IMR-90 (cell line): ENCODE data around the gene UBXN11. TPM values are rescaled to one million over a fixed set of nuclear protein-coding genes. Genes with fewer than 3 reads are reported as not detected.

ENCODE experiments used
- ATAC-seq: fragments of 200-7000 bp; cut with Tn5 transposase; 2 replicates; pipeline ENCODE4 v1.9.1; 2020; ENCODE audit warnings: low read depth, mild to moderate bottlenecking, moderate library complexity
- BruUV-seq: library from RNA; stranded (reverse); fragments of 400-500 nt; replicated peaks from 2 replicates; lab custom pipeline; 2021; lab: Mats Ljungman, UMichigan
- CTCF ChIA-PET: fragments of 300-600 bp; formaldehyde crosslinking; extraction: SDS; loops from one replicate; lab custom pipeline; 2021; ENCODE audit warnings: antibody characterized with exemption; lab: Yijun Ruan, JAX
- POLR2A ChIA-PET: fragments of 300-600 bp; sonication (Branson Sonifier 250); formaldehyde crosslinking; loops from one replicate; lab custom pipeline; 2022; ENCODE audit warnings: antibody characterized with exemption; ENCODE audit not compliant: unreplicated experiment; lab: Charles Lee
- DNase-seq: peaks from one replicate; pipeline ENCODE4 v3.0.0; 2013
- H2AFZ ChIP-seq: replicated peaks from 2 replicates; pipeline ENCODE3; 2013; ENCODE audit warnings: low read length, mild to moderate bottlenecking; ENCODE audit not compliant: poor library complexity
- H2AK5ac ChIP-seq: 2 replicates; pipeline ENCODE4 v1.6.1; 2013; ENCODE audit warnings: low read depth, low read length, inconsistent platforms
- H2AK9ac ChIP-seq: replicated peaks from 2 replicates; pipeline ENCODE3; 2013; ENCODE audit warnings: mild to moderate bottlenecking, low read depth, low read length, moderate library complexity; ENCODE audit not compliant: poor library complexity
- H2BK120ac ChIP-seq: 2 replicates; pipeline ENCODE4 v1.6.1; 2013; ENCODE audit warnings: low read depth, low read length, inconsistent platforms
- H2BK15ac ChIP-seq: 3 replicates; pipeline ENCODE4 v1.6.1; 2013; ENCODE audit warnings: low read depth, low read length, inconsistent platforms
- H2BK20ac ChIP-seq: 2 replicates; pipeline ENCODE4 v1.6.1; 2013; ENCODE audit warnings: low read depth, mild to moderate bottlenecking, inconsistent platforms, low read length, moderate library complexity
- H2BK5ac ChIP-seq: 2 replicates; pipeline ENCODE4 v1.6.1; 2013; ENCODE audit warnings: mild to moderate bottlenecking, low read depth, low read length, inconsistent platforms; ENCODE audit not compliant: poor library complexity, severe bottlenecking
- H3K14ac ChIP-seq: replicated peaks from 2 replicates; pipeline ENCODE4 v1.6.1; 2013; ENCODE audit warnings: low read depth, low read length, inconsistent platforms
- H3K18ac ChIP-seq: 2 replicates; pipeline ENCODE4 v1.6.1; 2013; ENCODE audit warnings: low read depth, low read length, control low read depth
- H3K23ac ChIP-seq: 2 replicates; pipeline ENCODE4 v1.6.1; 2013; ENCODE audit warnings: low read depth, low read length, inconsistent platforms
- H3K27ac ChIP-seq: 2 replicates; pipeline ENCODE4 v1.5.1; 2013; ENCODE audit warnings: mild to moderate bottlenecking, control low read depth, low read length; ENCODE audit not compliant: insufficient read depth
- H3K27me3 ChIP-seq: 2 replicates; pipeline ENCODE4 v1.6.1; 2013; ENCODE audit warnings: low read length; ENCODE audit not compliant: control insufficient read depth, insufficient read depth
- H3K36me3 ChIP-seq: 2 replicates; pipeline ENCODE4 v1.6.1; 2013; ENCODE audit warnings: low read length, mixed read lengths; ENCODE audit not compliant: control insufficient read depth, insufficient read depth
- H3K4ac ChIP-seq: 2 replicates; pipeline ENCODE4 v1.6.1; 2013; ENCODE audit warnings: low read depth, low read length, inconsistent platforms
- H3K4me1 ChIP-seq: 2 replicates; pipeline ENCODE4 v1.6.1; 2013; ENCODE audit warnings: low read length, mixed read lengths; ENCODE audit not compliant: control insufficient read depth, insufficient read depth
- H3K4me2 ChIP-seq: 2 replicates; pipeline ENCODE4 v1.6.1; 2013; ENCODE audit warnings: low read depth, mild to moderate bottlenecking, control low read depth, low read length, moderate library complexity
- H3K4me3 ChIP-seq: 2 replicates; pipeline ENCODE4 v1.5.1; 2013; ENCODE audit warnings: low read depth, mild to moderate bottlenecking, control low read depth, low read length, moderate library complexity; ENCODE audit not compliant: insufficient read depth
- H3K56ac ChIP-seq: 2 replicates; pipeline ENCODE4 v1.6.1; 2013; ENCODE audit warnings: low read length, inconsistent platforms; ENCODE audit not compliant: insufficient read depth; ENCODE audit errors: extremely low read depth
- H3K79me1 ChIP-seq, 2 experiments: 2 replicates each; pipeline ENCODE4 v1.6.1; 2013; ENCODE audit warnings: low read length in 2 of 2, inconsistent platforms in 1 of 2, low read depth in 1 of 2
- H3K9ac ChIP-seq: 2 replicates; pipeline ENCODE4 v1.6.1; 2013; ENCODE audit warnings: low read depth, low read length, control low read depth
- H3K9me1 ChIP-seq: 2 replicates; pipeline ENCODE4 v1.6.1; 2013; ENCODE audit warnings: low read length, inconsistent platforms; ENCODE audit not compliant: insufficient read depth
- H3K9me3 ChIP-seq: 2 replicates; pipeline ENCODE4 v1.6.1; 2013; ENCODE audit warnings: low read length; ENCODE audit not compliant: control insufficient read depth, insufficient read depth
- H4K20me1 ChIP-seq: 2 replicates; pipeline ENCODE4 v1.6.1; 2013; ENCODE audit warnings: low read length, inconsistent platforms; ENCODE audit not compliant: insufficient read depth
- H4K5ac ChIP-seq: 2 replicates; pipeline ENCODE4 v1.6.1; 2013; ENCODE audit warnings: mild to moderate bottlenecking, low read depth, low read length, control low read depth
- H4K8ac ChIP-seq, 2 experiments: 2 replicates each; pipeline ENCODE4 v1.6.1; 2013; ENCODE audit warnings: low read depth in 2 of 2, low read length in 2 of 2, control low read depth in 1 of 2, inconsistent platforms in 1 of 2
- H4K91ac ChIP-seq: 2 replicates; pipeline ENCODE4 v1.6.1; 2013; ENCODE audit warnings: low read depth, low read length, inconsistent platforms; ENCODE audit not compliant: insufficient read depth
- BHLHE40 ChIP-seq: fragments of 150-350 bp; IDR thresholded peaks from 2 replicates; pipeline ENCODE4 v1.6.1; 2016; ENCODE audit warnings: mild to moderate bottlenecking, low read depth, low read length
- CEBPB ChIP-seq: IDR thresholded peaks from 2 replicates; pipeline ENCODE4 v1.6.1; 2012; ENCODE audit warnings: low read depth, low read length, improper control_type of control experiment
- CHD1 ChIP-seq: IDR thresholded peaks from 2 replicates; pipeline ENCODE4 v1.6.1; 2012; ENCODE audit warnings: low read depth, low read length, improper control_type of control experiment
- ELK1 ChIP-seq: fragments of 150-350 bp; IDR thresholded peaks from 2 replicates; pipeline ENCODE4 v1.6.1; 2016; ENCODE audit warnings: low read depth, mild to moderate bottlenecking, low read length, moderate library complexity, borderline replicate concordance
- FOS ChIP-seq: fragments of 150-350 bp; IDR thresholded peaks from 2 replicates; pipeline ENCODE4 v1.6.1; 2016; ENCODE audit warnings: low read depth, low read length
- MAFK ChIP-seq: IDR thresholded peaks from 2 replicates; pipeline ENCODE4 v1.6.1; 2012; ENCODE audit warnings: low read depth, low read length, improper control_type of control experiment
- MAZ ChIP-seq: IDR thresholded peaks from 2 replicates; pipeline ENCODE4 v1.6.1; 2012; ENCODE audit warnings: low read depth, mild to moderate bottlenecking, low read length, improper control_type of control experiment, moderate library complexity, borderline replicate concordance
- MXI1 ChIP-seq: IDR thresholded peaks from 2 replicates; pipeline ENCODE4 v1.6.1; 2012; ENCODE audit warnings: low read depth, mild to moderate bottlenecking, low read length, moderate library complexity, borderline replicate concordance
- NFE2L2 ChIP-seq: fragments of 150-350 bp; IDR thresholded peaks from 2 replicates; pipeline ENCODE4 v1.6.1; 2016; ENCODE audit warnings: low read depth, mild to moderate bottlenecking, low read length
- POLR2A ChIP-seq: IDR thresholded peaks from 2 replicates; pipeline ENCODE4 v1.6.1; 2012; ENCODE audit warnings: mild to moderate bottlenecking, low read depth, low read length
- RAD21 ChIP-seq: IDR thresholded peaks from 2 replicates; pipeline ENCODE4 v1.6.1; 2012; ENCODE audit warnings: low read length, improper control_type of control experiment
- RCOR1 ChIP-seq: IDR thresholded peaks from 2 replicates; pipeline ENCODE4 v1.6.1; 2012; ENCODE audit warnings: mild to moderate bottlenecking, low read length, improper control_type of control experiment; ENCODE audit not compliant: insufficient replicate concordance
- RFX5 ChIP-seq: IDR thresholded peaks from 2 replicates; pipeline ENCODE4 v1.8.0; 2012; ENCODE audit warnings: low read depth, mild to moderate bottlenecking, low read length, moderate library complexity
- SMC3 ChIP-seq: fragments of 150-350 bp; IDR thresholded peaks from 2 replicates; pipeline ENCODE4 v1.6.1; 2016; ENCODE audit warnings: low read depth, mild to moderate bottlenecking, antibody characterized with exemption, low read length, moderate library complexity
- USF2 ChIP-seq: fragments of 150-350 bp; IDR thresholded peaks from 2 replicates; pipeline ENCODE4 v1.6.1; 2017; ENCODE audit warnings: mild to moderate bottlenecking, antibody characterized with exemption, low read length, low read depth
- WGBS, 2 experiments: methylation state at CpG; one replicate each; pipeline versions ENCODE4 v1.1.5 to v1.1.7; 2013; ENCODE audit warnings: missing lambda C conversion rate in 2 of 2; ENCODE audit not compliant: insufficient read length in 1 of 2; ENCODE audit errors: extremely low coverage in 2 of 2; 5-methylcytosine and 5-hydroxymethylcytosine counted together
- dilution Hi-C: fragments of 300-500 bp; cut with HindIII; formaldehyde crosslinking; loops from one replicate; pipeline ENCODE4 v1.14.3; 2018; ENCODE audit warnings: low sequenced_read_pairs; ENCODE audit not compliant: unreplicated experiment
- in situ Hi-C: fragments of 300-500 bp; cut with MboI; formaldehyde crosslinking; loops from 3 replicates; pipeline ENCODE4 v1.14.3; 2019; ENCODE audit warnings: low sequenced_read_pairs, inconsistent platforms, mixed read lengths
- intact Hi-C: fragments of 100-400 bp; cut with micrococcal nuclease; formaldehyde crosslinking; loops from 2 replicates; pipeline ENCODE4 v1.10.0; 2022
- polyA plus RNA-seq, 3 experiments: library from polyadenylated mRNA; depleted of rRNA; stranded (reverse); fragments of >200 nt; gene quantifications; 2 replicates each; pipeline ENCODE4 v1.2.3, GENCODE V29; 2012; ENCODE audit warnings: low replicate concordance in 1 of 3
- total RNA-seq: library from RNA; depleted of rRNA; stranded (reverse); fragments of >200 nt; gene quantifications from 2 replicates; pipeline ENCODE4 v1.2.3, GENCODE V29; 2012
- TF ChIP-seq, protein P1 (sequence below): conservative IDR thresholded peaks from 2 replicates; pipeline ENCODE4 v1.5.1; 2012; ENCODE audit warnings: mild to moderate bottlenecking, low read depth, low read length, improper control_type of control experiment

The UBXN11 gene
- total and polyA plus RNA-seq, 2 of the 4 experiments (the other 2 are of a cell fraction) = 5.2 to 17.0 TPM

- Histone ChIP-seq H3K4ac (peak overlapping the region; percentile 66), H2BK15ac (no peak overlapping the region), H3K9me1 (peaks cover 23% of the 10 kb centered on the region), H3K9ac (peak overlapping the region; percentile 18; the same call in 1 of the 2 replicates), H2AFZ (peak overlapping the region; percentile 84), H3K36me3 (peaks cover 10% of the 10 kb centered on the region), H2BK120ac (peak overlapping the region; percentile 45), H3K4me2 (no peak overlapping the region), H2BK5ac (peak overlapping the region; percentile 78), H3K4me1 (peaks cover 35% of the 10 kb centered on the region), H3K56ac (no peak overlapping the region), H3K27me3 (no peaks in the 10 kb centered on the region), H4K91ac (peak overlapping the region; percentile 64), H3K18ac (no peak overlapping the region), H2AK9ac (peak overlapping the region; percentile 88), H4K5ac (peak overlapping the region; percentile 2; the same call in 1 of the 2 replicates), H4K20me1 (peaks cover 28% of the 10 kb centered on the region), H2AK5ac (peak overlapping the region; percentile 76), H3K14ac (peak overlapping the region; percentile 34; the same call in 1 of the 2 replicates), H2BK20ac (peak overlapping the region; percentile 44; the same call in 1 of the 2 replicates), H3K27ac (peak overlapping the region; percentile 56), H4K8ac (peak overlapping the region in 1 of 2 experiments; percentile 65; a peak in 1 of 4 replicates), H3K4me3 (no peak overlapping the region), H3K9me3 (no peaks in the 10 kb centered on the region), H3K79me1 (peaks cover 7 to 42% of the 10 kb centered on the region in 2 experiments; a peak in 3 of 4 replicates), H3K23ac (peak overlapping the region; percentile 26; the same call in 1 of the 2 replicates)
- TF ChIP-seq RCOR1 = no peak
- no peak for TF ChIP-seq RAD21
- TF ChIP-seq POLR2A = no peak
- no peak for TF ChIP-seq ELK1
- no peak for TF ChIP-seq NFE2L2
- peak; percentile 61; the same call in 1 of the 2 replicates for TF ChIP-seq BHLHE40
- TF ChIP-seq CEBPB = no peak
- TF ChIP-seq RFX5 = no peak
- TF ChIP-seq MAZ = no peak
- no peak for TF ChIP-seq MXI1
- TF ChIP-seq SMC3 = no peak
- TF ChIP-seq, protein P1, sequence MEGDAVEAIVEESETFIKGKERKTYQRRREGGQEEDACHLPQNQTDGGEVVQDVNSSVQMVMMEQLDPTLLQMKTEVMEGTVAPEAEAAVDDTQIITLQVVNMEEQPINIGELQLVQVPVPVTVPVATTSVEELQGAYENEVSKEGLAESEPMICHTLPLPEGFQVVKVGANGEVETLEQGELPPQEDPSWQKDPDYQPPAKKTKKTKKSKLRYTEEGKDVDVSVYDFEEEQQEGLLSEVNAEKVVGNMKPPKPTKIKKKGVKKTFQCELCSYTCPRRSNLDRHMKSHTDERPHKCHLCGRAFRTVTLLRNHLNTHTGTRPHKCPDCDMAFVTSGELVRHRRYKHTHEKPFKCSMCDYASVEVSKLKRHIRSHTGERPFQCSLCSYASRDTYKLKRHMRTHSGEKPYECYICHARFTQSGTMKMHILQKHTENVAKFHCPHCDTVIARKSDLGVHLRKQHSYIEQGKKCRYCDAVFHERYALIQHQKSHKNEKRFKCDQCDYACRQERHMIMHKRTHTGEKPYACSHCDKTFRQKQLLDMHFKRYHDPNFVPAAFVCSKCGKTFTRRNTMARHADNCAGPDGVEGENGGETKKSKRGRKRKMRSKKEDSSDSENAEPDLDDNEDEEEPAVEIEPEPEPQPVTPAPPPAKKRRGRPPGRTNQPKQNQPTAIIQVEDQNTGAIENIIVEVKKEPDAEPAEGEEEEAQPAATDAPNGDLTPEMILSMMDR = no peak
- no peak for TF ChIP-seq USF2
- TF ChIP-seq CHD1 = no peak
- TF ChIP-seq FOS = peak; percentile 81
- TF ChIP-seq MAFK = no peak
- no peak for DNase-seq
- intact Hi-C loops = loop anchor here (5.0 kb wide), 1 partner anchor 239 kb away; no protein-coding TSS in a partner anchor
- no TSS peak for BruUV-seq
- dilution Hi-C loops = no loop called here
- WGBS, 2 experiments = no CpG with 5 or more reads among the region's 2 CpGs
- in situ Hi-C loops = no loop called here
- ATAC-seq = no peak
- POLR2A ChIA-PET = no interaction called here
- CTCF ChIA-PET = interaction anchor here (0.6 to 2.3 kb wide), 7 partner anchors 10 to 460 kb away, joined by 3 to 18 read pairs (median 5); no protein-coding TSS in a partner anchor
Observed at GRCh38 chr1:26276432-26276838, 30.0 kb downstream of the UBXN11 start.
